GM18511 (cell line): ENCODE data around the gene IFNAR1.
"Not testable (repeated sequence)": the region's sequence is repeated elsewhere in the genome, so short reads cannot be mapped to it uniquely, and the experiment has no call there.

Experiments
- ATAC-seq: cut with Tn5 transposase; IDR thresholded peaks from one replicate; pipeline ENCODE4 v1.9.1; 2021; ENCODE audit warnings: mild to moderate bottlenecking, moderate library complexity; ENCODE audit not compliant: unreplicated experiment

Gene IFNAR1

GRCh38 chr21:33339918-33340317, 15.1 kb downstream of the IFNAR1 start:
- no peak for ATAC-seq

DNA sequence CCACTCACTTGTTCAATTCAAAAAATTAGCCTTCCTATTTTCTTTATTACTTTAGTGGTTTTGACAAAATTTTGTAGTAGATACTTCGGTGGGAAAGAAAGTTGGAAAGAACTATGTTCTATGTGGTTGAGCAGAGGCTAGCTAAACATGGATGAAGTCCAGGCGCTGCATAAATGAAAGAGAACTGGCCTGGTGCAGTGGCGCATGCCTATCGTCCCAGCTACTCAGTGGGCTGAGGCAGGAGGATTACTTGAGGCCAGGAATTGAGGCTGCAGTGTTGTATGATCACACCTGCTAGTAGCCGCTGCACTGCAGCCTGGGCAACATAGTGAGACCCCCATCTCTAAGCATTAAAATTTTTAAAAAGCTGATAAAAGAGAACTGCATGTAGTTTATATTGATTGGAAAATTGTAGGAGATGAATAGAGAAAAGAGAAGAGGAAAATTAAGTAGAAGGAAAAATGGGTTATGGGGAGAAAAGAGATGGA, 21.0 kb downstream of the IFNAR1 start:
- ATAC-seq, result no peak

DNA sequence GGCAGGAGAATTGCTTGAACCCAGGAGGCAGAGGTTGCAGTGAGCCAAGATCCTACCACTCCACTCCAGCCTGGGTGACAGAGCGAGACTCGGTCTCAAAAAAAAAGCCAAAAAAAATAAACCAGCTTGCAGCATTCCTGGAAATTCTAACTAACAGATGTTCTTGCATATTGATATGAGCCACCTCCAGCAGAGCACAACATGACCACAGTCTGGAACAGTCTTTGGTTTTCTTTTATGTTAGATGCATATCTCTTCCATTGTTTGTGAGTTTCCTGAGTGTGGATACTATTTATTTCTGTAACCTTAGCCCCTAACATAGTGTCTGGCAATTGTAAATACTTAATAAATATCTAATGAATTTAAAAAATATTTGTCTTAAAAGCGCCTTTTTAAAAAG, 23.9 kb downstream of the IFNAR1 start:
- no peak for ATAC-seq

GRCh38 chr21:33350676-33351075, 25.9 kb downstream of the IFNAR1 start:
- no peak for ATAC-seq

DNA sequence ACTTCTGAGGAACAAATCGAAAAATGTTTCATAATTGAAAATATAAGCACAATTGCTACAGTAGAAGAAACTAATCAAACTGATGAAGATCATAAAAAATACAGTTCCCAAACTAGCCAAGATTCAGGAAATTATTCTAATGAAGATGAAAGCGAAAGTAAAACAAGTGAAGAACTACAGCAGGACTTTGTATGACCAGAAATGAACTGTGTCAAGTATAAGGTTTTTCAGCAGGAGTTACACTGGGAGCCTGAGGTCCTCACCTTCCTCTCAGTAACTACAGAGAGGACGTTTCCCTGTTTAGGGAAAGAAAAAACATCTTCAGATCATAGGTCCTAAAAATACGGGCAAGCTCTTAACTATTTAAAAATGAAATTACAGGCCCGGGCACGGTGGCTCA, 30.6 kb downstream of the IFNAR1 start:
- no peak for ATAC-seq

DNA sequence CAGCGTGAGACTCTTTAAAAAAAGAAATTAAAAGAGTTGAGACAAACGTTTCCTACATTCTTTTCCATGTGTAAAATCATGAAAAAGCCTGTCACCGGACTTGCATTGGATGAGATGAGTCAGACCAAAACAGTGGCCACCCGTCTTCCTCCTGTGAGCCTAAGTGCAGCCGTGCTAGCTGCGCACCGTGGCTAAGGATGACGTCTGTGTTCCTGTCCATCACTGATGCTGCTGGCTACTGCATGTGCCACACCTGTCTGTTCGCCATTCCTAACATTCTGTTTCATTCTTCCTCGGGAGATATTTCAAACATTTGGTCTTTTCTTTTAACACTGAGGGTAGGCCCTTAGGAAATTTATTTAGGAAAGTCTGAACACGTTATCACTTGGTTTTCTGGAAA, 31.2 kb downstream of the IFNAR1 start:
- no peak for ATAC-seq

GRCh38 chr21:33357177-33357576, 32.4 kb downstream of the IFNAR1 start:
- ATAC-seq, result no peak

GRCh38 chr21:33359446-33359845, 34.7 kb downstream of the IFNAR1 start:
- ATAC-seq, result no peak

DNA sequence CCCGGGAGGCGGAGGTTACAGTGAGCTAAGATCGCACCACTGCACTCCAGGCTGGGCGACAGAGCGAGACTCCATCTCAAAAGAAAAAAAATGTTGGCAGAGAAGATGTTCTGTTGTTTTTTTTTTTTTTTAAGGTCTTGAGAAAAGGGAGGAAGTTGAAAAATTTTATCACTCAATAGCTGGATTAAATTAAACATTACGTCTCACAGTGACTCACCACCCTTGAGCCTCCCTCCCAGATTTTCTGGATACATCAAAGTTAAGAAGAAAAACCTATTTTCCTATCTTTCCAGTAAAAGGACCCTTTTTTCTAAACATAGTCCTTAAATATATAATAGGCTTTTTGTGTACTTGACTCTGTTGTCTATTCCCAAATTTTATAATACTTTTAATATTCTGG, 35.5 kb downstream of the IFNAR1 start:
- ATAC-seq, result no peak

- peak; percentile 85 for ATAC-seq
These were observed 36.3 kb downstream of the IFNAR1 start for GRCh38 chr21:33360881-33361602.

DNA sequence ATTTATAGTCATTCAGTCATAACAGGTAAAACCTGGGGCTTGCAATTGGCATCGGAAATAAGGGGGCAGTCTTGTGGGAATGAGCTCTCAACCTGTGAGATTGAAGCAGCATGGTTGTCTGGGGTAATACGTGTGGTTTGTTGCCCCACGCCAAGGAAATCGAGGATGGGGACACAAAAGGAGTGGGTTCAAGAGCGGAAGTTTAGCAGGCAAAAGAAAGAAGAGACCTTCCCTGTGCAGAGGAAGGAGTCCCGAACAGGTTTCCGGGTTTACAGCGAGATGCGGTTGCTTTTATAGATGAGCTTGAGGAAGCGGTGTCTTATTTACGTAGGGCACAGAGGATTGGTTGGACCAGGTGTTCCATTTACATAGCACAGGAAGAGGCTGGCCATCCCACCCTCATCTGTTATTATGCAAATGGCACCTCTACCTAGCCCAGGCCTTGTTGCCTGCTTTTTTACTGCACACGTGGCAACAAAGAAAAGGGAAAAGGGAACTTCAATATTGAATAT, 37.3 kb downstream of the IFNAR1 start:
- ATAC-seq, result no peak

- ATAC-seq, result not testable (repeated sequence)
These were observed 39.3 kb downstream of the IFNAR1 start for GRCh38 chr21:33363911-33364609.

GRCh38 chr21:33364830-33365229, 40.1 kb downstream of the IFNAR1 start:
- ATAC-seq, result no peak

DNA sequence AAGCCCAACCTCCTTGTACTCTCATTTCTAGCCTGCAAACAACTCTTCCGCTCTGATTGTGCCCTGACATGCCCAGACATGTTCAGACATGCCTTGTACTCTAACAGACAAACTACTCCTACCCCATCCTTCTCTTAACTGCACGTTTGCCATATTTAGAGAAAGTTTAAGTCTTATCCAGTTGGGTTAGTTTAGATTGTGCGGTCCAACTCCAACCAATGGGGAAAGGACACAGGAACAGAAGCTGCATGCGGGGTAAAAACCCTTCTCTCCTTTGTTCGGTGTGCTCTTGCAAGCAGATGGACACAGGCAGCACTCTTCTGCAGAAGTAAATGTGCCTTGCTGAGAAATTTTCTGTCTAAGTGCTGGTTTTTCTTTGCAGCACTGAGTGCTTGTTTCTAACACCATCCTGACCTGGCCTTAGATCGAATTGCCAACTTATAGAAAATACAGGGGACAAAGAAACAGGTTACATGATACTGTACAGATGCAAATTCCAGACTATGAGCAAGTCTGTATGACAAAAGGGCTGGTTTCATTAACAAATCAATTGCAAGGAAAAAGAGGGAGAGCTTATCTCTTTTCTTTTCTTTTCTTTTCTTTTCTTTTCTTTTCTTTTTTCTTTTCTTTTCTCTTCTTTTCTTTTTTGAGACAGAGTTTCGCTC, 42.7 kb downstream of the IFNAR1 start:
- no peak for ATAC-seq

DNA sequence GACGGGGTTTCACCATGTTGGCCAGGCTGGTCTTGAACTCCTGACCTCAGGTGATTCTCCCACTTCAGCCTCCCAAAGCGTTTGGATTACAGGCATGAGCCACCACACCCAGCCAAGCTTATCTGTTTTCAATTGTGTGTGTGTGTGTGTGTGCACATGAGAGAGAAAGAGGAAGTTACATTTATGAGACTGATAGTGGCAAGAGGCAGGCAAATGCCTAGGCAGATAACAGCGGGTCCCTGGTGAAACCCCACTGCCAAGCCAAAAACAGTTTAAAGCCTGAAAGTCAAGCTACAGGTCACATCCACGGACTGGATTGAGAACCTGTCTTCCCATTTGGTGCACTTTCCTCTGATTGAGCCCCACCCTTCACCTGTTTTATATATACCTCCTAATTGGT, 43.4 kb downstream of the IFNAR1 start:
- ATAC-seq, result no peak

DNA sequence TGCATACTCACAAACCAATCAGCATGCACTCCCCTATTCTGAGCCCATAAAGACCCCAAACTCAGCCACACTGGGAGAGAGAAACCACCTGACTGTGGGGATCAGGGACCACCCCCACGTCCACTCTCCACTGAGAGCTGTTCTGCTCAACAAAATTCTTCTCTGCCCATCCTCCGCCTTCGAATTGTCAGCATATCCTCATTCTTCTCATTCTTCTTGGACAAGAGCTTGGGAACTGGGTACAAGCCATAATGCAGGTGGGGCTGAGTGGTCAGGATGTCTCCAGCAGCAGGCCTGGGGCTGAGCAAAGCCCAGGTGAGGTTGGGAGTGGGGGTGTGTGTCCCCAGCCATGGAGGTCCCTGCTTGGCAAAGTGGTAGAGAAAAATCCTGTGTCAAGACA, 43.8 kb downstream of the IFNAR1 start:
- ATAC-seq, result no peak

DNA sequence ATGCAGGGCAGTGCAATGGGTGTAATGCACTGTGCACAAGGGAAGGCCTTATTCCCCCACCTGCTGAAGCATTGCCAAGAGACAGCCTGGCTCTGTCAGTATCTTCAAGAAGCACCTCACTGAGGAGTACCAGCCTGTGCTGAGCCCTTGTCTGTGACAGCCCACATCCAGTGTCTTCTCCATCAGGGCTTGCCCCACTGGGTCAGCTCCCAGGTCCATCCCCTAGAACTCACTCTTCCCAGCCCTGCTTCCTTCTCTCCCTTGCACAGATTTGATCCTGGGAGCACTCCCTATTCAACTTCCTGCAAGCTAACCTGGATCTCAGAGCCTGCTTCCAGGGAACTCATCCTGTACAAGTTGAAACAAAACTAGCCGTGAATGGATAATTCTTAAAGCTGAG, 44.8 kb downstream of the IFNAR1 start:
- ATAC-seq, result no peak

GRCh38 chr21:33370305-33370704, 45.5 kb downstream of the IFNAR1 start:
- no peak for ATAC-seq

- ATAC-seq, result no peak
These were observed 46.6 kb downstream of the IFNAR1 start for GRCh38 chr21:33371366-33371765.

GRCh38 chr21:33372582-33372981, 47.8 kb downstream of the IFNAR1 start:
- no peak for ATAC-seq

DNA sequence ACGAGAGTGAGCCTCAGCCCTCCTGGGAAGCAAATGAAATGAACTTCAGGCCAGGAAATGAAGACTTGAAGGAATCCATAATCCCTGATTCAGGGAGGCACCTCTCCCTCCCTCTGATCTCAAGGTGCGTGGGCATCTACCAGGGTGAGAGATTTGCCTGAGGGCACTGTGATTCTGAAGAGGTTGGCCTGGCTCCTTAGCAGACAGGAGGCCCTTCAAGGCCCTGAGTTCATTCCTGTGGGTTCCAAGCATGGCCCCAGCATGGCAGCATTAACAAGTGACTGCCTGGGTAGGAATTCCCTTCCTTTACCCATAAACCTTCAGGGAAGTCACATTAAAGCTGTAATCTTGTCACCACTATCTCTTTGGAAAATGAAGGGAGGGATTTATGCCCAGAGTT, 48.7 kb downstream of the IFNAR1 start:
- no peak for ATAC-seq

GRCh38 chr21:33374080-33374449, 49.3 kb downstream of the IFNAR1 start:
- ATAC-seq, result no peak
